Measurements from ENCODE around the gene RPS13. TPM values are rescaled to one million over a fixed set of nuclear protein-coding genes. Genes with fewer than 3 reads are reported as not detected.
"Not testable (repeated sequence)": the region's sequence is repeated elsewhere in the genome, so short reads cannot be mapped to it uniquely, and the experiment has no call there.

RPS13 gene
- polyA plus RNA-seq, 4 donors: 1,293 to 2,727 (median 1,833) TPM

DNA sequence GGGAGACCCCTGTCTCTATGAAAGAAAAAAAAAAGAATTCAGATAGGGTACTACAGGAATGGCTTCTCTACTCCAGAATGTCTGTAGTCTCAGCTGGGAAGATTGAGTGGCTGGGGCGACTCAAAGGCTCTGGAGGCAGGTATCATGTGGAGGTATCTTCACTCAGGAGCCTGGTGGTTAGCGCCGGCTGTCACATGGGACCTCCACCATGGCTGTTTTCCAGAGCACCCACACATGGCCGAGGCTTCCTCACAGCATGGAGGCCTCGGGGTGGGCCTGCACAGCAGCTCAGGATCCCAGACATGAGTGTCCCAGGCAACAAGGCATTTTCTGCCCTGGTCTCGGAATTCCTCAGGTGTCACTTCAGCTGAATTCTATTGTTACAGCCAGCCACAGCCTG is 10.1 kb downstream of the RPS13 start:
- Histone ChIP-seq H3K4me1 (ENCODE audit: control insufficient read depth in 3 of 3, insufficient read depth in 2 of 3, low read depth in 1 of 3, low read length in 2 of 3) (no peaks in the 10 kb centered on the region), H3K4me3 (ENCODE audit: low read depth in 1 of 3, low read length in 3 of 3) (no peak overlapping the region), H3K27ac (ENCODE audit: low read depth in 1 of 3, low read length in 2 of 3) (no peak overlapping the region), H3K27me3 (ENCODE audit: control insufficient read depth in 3 of 3, insufficient read depth in 3 of 3, low read length in 3 of 3) (no peaks in the 10 kb centered on the region), H3K9me3 (ENCODE audit: control insufficient read depth in 2 of 2, insufficient read depth in 1 of 2, low read depth in 1 of 2, low read length in 1 of 2) (no peaks in the 10 kb centered on the region), H3K36me3 (ENCODE audit: control insufficient read depth in 3 of 3, insufficient read depth in 2 of 3, low read depth in 1 of 3, low read length in 3 of 3) (peaks cover 0 to 18% (median 0%) of the 10 kb centered on the region in 3 donors)
- no peak for DNase-seq
- no peak for FAIRE-seq
- WGBS, 3 donors: 93 to 96% (median 94%) methylated on average over 6 of the region's 6 CpGs

DNA sequence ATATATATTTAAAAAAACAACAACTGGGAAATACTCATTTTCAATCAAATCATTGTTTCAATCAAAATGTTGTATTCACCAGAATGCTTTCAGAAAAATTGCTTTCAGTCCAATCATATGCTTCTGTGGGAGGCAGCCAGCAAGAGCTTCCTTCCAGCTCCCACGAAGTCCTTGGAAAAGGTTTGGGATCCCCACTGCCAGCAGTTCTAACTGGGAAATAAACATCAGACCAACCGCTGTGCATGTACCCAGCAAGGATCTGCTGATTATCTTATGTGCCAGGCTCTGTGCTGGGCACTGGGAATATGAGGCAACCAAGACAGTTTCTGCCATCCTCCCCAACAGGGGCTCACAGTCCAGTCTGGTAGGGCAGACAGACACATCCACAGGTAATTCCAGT is 10.8 kb downstream of the RPS13 start:
- Histone ChIP-seq H3K36me3 (ENCODE audit: control insufficient read depth in 3 of 3, insufficient read depth in 2 of 3, low read depth in 1 of 3, low read length in 3 of 3) (peaks cover 0 to 14% (median 0%) of the 10 kb centered on the region in 3 donors), H3K27me3 (ENCODE audit: control insufficient read depth in 3 of 3, insufficient read depth in 3 of 3, low read length in 3 of 3) (no peaks in the 10 kb centered on the region), H3K4me1 (ENCODE audit: control insufficient read depth in 3 of 3, insufficient read depth in 2 of 3, low read depth in 1 of 3, low read length in 2 of 3) (no peaks in the 10 kb centered on the region), H3K4me3 (ENCODE audit: low read depth in 1 of 3, low read length in 3 of 3) (no peak overlapping the region), H3K27ac (ENCODE audit: low read depth in 1 of 3, low read length in 2 of 3) (no peak overlapping the region), H3K9me3 (ENCODE audit: control insufficient read depth in 2 of 2, insufficient read depth in 1 of 2, low read depth in 1 of 2, low read length in 1 of 2) (no peaks in the 10 kb centered on the region)
- FAIRE-seq (no peak), DNase-seq (no peak)
- 73 to 86% (median 76%) methylated on average over 2 of the region's 2 CpGs for WGBS, 3 donors

DNA sequence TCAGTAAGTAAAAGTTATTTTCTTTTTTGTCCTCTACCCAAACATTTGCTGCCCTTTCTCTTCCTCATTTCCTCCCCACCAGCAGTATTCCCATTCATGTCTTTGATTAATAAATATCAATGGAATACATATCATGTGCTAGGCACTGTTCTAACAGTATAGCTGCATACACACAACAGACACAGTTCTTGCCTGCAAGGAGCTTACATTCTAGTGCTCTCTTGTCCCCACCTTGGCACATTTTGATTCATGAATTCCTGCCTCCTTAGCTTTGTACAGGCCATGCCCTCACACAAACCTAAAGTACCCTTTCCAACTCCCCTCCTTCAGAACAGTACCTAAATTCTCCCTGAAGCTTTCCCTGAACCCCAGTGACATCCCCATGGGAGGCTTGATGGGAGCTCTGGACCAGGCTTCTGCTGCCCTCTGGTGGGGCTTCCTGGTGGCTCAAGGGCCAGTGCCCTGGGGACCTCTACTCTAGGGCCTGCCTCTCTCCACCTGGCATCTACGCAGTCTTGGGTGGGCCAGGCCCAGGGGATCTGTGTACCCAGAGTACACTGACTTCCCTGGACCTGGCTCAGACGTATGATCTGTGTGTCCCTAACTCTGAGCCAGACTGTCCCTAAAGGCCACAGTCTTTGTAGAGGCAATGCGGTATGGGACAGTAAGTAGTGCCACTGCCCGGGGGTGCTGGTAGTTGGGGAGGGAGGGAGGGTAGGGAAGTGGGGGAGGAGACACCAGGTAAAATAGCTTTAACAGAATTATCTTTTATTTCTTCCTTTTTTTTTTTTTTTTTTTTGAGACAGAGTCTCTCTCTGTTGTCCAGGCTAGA is 14.1 kb downstream of the RPS13 start:
- WGBS, 3 donors: 63 to 78% (median 67%) methylated on average over 4 of the region's 4 CpGs
- Histone ChIP-seq H3K27me3 (ENCODE audit: control insufficient read depth in 3 of 3, insufficient read depth in 3 of 3, low read length in 3 of 3) (no peaks in the 10 kb centered on the region), H3K4me3 (ENCODE audit: low read depth in 1 of 3, low read length in 3 of 3) (no peak overlapping the region), H3K9me3 (ENCODE audit: control insufficient read depth in 2 of 2, insufficient read depth in 1 of 2, low read depth in 1 of 2, low read length in 1 of 2) (no peaks in the 10 kb centered on the region), H3K27ac (ENCODE audit: low read depth in 1 of 3, low read length in 2 of 3) (no peak overlapping the region), H3K4me1 (ENCODE audit: control insufficient read depth in 3 of 3, insufficient read depth in 2 of 3, low read depth in 1 of 3, low read length in 2 of 3) (no peaks in the 10 kb centered on the region), H3K36me3 (ENCODE audit: control insufficient read depth in 3 of 3, insufficient read depth in 2 of 3, low read depth in 1 of 3, low read length in 3 of 3) (peaks cover 0 to 11% (median 0%) of the 10 kb centered on the region in 3 donors)
- DNase-seq (peak; percentile 71), FAIRE-seq (no peak)

DNA sequence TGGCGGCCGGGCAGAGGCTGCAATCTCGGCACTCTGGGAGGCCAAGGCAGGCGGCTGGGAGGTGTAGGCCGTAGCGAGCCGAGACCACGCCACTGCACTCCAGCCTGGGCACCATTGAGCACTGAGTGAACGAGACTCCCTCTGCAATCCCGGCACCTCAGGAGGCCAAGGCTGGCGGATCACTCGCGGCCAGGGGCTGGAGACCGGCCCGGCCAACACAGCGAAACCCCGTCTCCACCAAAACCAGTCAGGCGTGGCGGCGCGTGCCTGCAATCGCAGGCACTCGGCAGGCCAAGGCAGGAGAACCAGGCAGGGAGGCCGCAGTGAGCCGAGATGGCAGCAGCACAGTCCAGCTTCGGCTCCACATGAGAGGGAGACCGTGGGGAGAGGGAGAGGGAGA is 26.3 kb downstream of the RPS13 start:
- not testable (repeated sequence) for H3K36me3 ChIP-seq (ENCODE audit: control insufficient read depth in 3 of 3, insufficient read depth in 2 of 3, low read depth in 1 of 3, low read length in 3 of 3); H3K9me3 ChIP-seq (ENCODE audit: control insufficient read depth in 2 of 2, insufficient read depth in 1 of 2, low read depth in 1 of 2, low read length in 1 of 2); DNase-seq; FAIRE-seq; H3K27me3 ChIP-seq (ENCODE audit: control insufficient read depth in 3 of 3, insufficient read depth in 3 of 3, low read length in 3 of 3); H3K4me3 ChIP-seq (ENCODE audit: low read depth in 1 of 3, low read length in 3 of 3); H3K27ac ChIP-seq (ENCODE audit: low read depth in 1 of 3, low read length in 2 of 3)
- 97 to 100% (median 98%) methylated on average over 10 to 26 of the region's 27 CpGs for WGBS, 3 donors
- H3K4me1 ChIP-seq (ENCODE audit: control insufficient read depth in 3 of 3, insufficient read depth in 2 of 3, low read depth in 1 of 3, low read length in 2 of 3): peaks cover 0 to 20% (median 0%) of the 10 kb centered on the region in 3 donors

DNA sequence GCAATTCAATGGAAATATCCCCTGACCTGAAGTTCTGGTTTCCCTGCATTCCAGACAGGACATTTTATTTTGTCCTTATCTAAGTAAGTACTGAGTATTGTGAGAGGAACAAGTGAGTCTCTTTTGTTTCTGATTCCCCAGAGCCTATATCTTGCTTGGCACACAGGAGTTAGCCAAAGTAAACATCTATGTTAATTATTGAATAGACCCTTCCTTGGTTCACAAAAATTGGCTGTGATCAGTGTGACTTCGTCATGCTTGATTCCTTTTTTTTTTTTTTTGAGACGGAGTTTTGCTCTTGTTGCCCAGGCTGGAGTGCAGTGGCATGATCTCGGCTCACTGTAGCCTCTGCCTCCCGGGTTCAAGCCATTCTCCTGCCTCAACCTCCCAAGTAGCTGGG is 29.0 kb downstream of the RPS13 start:
- H3K27me3 ChIP-seq (ENCODE audit: control insufficient read depth in 3 of 3, insufficient read depth in 3 of 3, low read length in 3 of 3); FAIRE-seq; H3K9me3 ChIP-seq (ENCODE audit: control insufficient read depth in 2 of 2, insufficient read depth in 1 of 2, low read depth in 1 of 2, low read length in 1 of 2); H3K36me3 ChIP-seq (ENCODE audit: control insufficient read depth in 3 of 3, insufficient read depth in 2 of 3, low read depth in 1 of 3, low read length in 3 of 3); H3K4me3 ChIP-seq (ENCODE audit: low read depth in 1 of 3, low read length in 3 of 3): not testable (repeated sequence)
- DNase-seq: peak; percentile 23 to 54
- WGBS, 3 donors: 19 to 61% (median 23%) methylated on average over 4 of the region's 4 CpGs
- Histone ChIP-seq H3K4me1 (ENCODE audit: control insufficient read depth in 3 of 3, insufficient read depth in 2 of 3, low read depth in 1 of 3, low read length in 2 of 3) (peaks cover 0 to 24% (median 0%) of the 10 kb centered on the region in 3 donors), H3K27ac (ENCODE audit: low read depth in 1 of 3, low read length in 2 of 3) (peak overlapping the region in 1 of 3 donors; percentile 16)

DNA sequence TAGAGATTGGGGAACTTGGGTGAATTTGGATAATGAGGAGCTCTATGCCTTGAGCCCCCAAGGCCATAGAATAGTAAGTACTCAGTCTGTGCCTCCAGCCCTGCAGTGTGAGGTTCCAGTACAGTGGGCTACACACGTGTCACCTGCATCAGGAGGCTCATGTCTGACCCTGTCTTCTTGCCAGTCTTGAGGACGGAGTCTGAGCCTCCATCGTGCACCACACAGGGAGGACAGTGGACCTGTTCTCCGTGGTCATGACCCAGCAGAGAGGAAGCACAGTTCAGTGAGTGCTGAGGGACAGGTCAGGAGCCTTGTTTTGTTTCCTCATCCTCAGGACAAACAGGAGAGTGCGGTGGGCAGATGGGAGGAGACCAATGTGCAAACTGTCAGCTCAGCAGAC is 30.8 kb downstream of the RPS13 start:
- Histone ChIP-seq H3K27me3 (ENCODE audit: control insufficient read depth in 3 of 3, insufficient read depth in 3 of 3, low read length in 3 of 3) (no peaks in the 10 kb centered on the region), H3K4me3 (ENCODE audit: low read depth in 1 of 3, low read length in 3 of 3) (no peak overlapping the region), H3K9me3 (ENCODE audit: control insufficient read depth in 2 of 2, insufficient read depth in 1 of 2, low read depth in 1 of 2, low read length in 1 of 2) (no peaks in the 10 kb centered on the region), H3K36me3 (ENCODE audit: control insufficient read depth in 3 of 3, insufficient read depth in 2 of 3, low read depth in 1 of 3, low read length in 3 of 3) (no peaks in the 10 kb centered on the region), H3K4me1 (ENCODE audit: control insufficient read depth in 3 of 3, insufficient read depth in 2 of 3, low read depth in 1 of 3, low read length in 2 of 3) (peaks cover 0 to 24% (median 0%) of the 10 kb centered on the region in 3 donors), H3K27ac (ENCODE audit: low read depth in 1 of 3, low read length in 2 of 3) (peak overlapping the region in 1 of 3 donors; percentile 57)
- FAIRE-seq (no peak), DNase-seq (no peak)
- 63 to 67% (median 64%) methylated on average over 5 of the region's 5 CpGs for WGBS, 3 donors

DNA sequence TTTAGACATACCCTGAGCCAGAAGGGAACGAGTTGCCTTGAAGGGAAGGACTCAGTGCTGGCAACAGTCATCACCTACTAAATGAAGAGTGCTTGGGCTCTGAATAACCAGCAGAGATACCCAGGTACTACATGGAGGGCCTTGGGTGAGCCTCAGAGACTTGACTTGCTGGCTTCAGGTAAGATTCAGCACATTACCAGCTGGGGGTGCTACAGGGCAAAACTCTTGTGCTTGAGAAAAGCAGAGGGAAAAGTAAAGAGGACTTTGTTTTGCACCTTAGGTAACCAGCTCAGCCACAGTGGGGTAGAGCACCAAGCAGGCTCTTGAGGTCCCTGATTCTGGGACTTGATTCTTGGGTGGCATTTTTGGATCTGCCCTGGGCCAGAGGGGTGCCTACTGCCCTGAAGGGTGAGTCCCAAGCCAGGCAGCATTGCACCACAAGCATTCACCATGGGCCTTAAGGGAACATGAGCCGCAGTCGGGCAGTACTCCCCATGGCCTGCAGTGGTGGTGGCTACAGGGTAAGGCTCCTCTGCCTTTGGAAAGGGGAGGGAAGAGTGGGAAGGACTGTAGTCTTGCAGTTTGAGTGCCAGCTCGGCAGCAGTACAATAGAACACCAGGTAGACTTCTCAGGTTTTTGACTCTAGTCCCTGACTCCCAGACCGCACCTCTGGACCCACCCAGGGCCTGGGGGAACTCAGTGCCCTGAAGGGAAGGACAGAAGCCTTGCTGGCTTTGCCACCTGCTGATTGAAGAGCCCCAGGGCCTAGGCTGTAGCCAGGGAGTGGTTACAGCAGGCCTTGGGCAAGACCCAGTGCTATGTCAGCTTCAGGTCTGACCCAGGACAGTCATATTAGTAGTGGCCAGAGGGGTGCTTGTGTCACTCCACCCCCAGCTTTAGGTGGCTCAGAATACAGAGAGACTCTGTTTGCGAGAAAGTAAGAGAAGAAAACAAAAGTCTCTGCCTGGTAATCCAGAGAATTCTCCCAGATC is 40.5 kb downstream of the RPS13 start:
- H3K4me3 ChIP-seq (ENCODE audit: low read depth in 1 of 3, low read length in 3 of 3): no peak overlapping the region
- H3K9me3 ChIP-seq (ENCODE audit: control insufficient read depth in 2 of 2, insufficient read depth in 1 of 2, low read depth in 1 of 2, low read length in 1 of 2): peaks cover 0 to 15% of the 10 kb centered on the region in 2 donors
- FAIRE-seq (no peak), DNase-seq (peak; percentile 29 to 61)
- 77 to 81% (median 78%) methylated on average over 6 of the region's 6 CpGs for WGBS, 3 donors
- H3K36me3 ChIP-seq (ENCODE audit: control insufficient read depth in 3 of 3, insufficient read depth in 2 of 3, low read depth in 1 of 3, low read length in 3 of 3): no peaks in the 10 kb centered on the region
- peaks cover 0 to 2% (median 0%) of the 10 kb centered on the region in 3 donors for H3K4me1 ChIP-seq (ENCODE audit: control insufficient read depth in 3 of 3, insufficient read depth in 2 of 3, low read depth in 1 of 3, low read length in 2 of 3)
- H3K27me3 ChIP-seq (ENCODE audit: control insufficient read depth in 3 of 3, insufficient read depth in 3 of 3, low read length in 3 of 3): no peaks in the 10 kb centered on the region
- no peak overlapping the region for H3K27ac ChIP-seq (ENCODE audit: low read depth in 1 of 3, low read length in 2 of 3)

DNA sequence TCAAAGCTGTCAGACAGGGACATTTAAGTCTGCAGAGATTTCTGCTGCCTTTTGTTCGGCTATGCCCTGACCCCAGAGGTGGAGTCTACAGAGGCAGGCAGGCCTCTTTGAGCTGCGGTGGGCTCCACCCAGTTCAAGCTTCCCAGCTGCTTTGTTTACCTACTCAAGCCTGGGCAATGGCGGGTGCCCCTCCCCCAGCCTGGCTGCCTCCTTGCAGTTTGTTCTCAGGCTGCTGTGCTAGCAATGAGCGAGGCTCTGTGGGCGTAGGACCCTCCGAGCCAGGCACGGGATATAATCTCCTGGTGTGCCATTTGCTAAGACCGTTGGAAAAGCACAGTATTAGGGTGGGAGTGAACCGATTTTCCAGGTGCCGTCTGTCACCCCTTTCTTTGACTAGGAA is 43.4 kb downstream of the RPS13 start:
- WGBS, 3 donors: 89 to 94% (median 93%) methylated on average over 5 to 10 of the region's 10 CpGs
- peaks cover 0 to 14% of the 10 kb centered on the region in 2 donors for H3K9me3 ChIP-seq (ENCODE audit: control insufficient read depth in 2 of 2, insufficient read depth in 1 of 2, low read depth in 1 of 2, low read length in 1 of 2)
- not testable (repeated sequence) for DNase-seq; H3K27me3 ChIP-seq (ENCODE audit: control insufficient read depth in 3 of 3, insufficient read depth in 3 of 3, low read length in 3 of 3); FAIRE-seq; H3K36me3 ChIP-seq (ENCODE audit: control insufficient read depth in 3 of 3, insufficient read depth in 2 of 3, low read depth in 1 of 3, low read length in 3 of 3); H3K4me1 ChIP-seq (ENCODE audit: control insufficient read depth in 3 of 3, insufficient read depth in 2 of 3, low read depth in 1 of 3, low read length in 2 of 3); H3K27ac ChIP-seq (ENCODE audit: low read depth in 1 of 3, low read length in 2 of 3); H3K4me3 ChIP-seq (ENCODE audit: low read depth in 1 of 3, low read length in 3 of 3)

Data from small intestine (tissue), 7 donors.